Measurements from ENCODE around the gene DCHS1.
"Not testable (repeated sequence)": the region's sequence is repeated elsewhere in the genome, so short reads cannot be mapped to it uniquely, and the experiment has no call there.

DCHS1 gene, protein sequence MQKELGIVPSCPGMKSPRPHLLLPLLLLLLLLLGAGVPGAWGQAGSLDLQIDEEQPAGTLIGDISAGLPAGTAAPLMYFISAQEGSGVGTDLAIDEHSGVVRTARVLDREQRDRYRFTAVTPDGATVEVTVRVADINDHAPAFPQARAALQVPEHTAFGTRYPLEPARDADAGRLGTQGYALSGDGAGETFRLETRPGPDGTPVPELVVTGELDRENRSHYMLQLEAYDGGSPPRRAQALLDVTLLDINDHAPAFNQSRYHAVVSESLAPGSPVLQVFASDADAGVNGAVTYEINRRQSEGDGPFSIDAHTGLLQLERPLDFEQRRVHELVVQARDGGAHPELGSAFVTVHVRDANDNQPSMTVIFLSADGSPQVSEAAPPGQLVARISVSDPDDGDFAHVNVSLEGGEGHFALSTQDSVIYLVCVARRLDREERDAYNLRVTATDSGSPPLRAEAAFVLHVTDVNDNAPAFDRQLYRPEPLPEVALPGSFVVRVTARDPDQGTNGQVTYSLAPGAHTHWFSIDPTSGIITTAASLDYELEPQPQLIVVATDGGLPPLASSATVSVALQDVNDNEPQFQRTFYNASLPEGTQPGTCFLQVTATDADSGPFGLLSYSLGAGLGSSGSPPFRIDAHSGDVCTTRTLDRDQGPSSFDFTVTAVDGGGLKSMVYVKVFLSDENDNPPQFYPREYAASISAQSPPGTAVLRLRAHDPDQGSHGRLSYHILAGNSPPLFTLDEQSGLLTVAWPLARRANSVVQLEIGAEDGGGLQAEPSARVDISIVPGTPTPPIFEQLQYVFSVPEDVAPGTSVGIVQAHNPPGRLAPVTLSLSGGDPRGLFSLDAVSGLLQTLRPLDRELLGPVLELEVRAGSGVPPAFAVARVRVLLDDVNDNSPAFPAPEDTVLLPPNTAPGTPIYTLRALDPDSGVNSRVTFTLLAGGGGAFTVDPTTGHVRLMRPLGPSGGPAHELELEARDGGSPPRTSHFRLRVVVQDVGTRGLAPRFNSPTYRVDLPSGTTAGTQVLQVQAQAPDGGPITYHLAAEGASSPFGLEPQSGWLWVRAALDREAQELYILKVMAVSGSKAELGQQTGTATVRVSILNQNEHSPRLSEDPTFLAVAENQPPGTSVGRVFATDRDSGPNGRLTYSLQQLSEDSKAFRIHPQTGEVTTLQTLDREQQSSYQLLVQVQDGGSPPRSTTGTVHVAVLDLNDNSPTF (N-terminal part only)

GRCh38 chr11:6655790-6656583, at the start of gene DCHS1:
Gene DCHS1, minus strand, starts transcription at chr11:6655809. Its CDS starts 14,196 bp downstream, at chr11:6641613.
- no peak for DNase-seq

- DNase-seq: no peak
Measured at GRCh38 chr11:6703247-6704063, 47.8 kb upstream of the DCHS1 start.

DNA sequence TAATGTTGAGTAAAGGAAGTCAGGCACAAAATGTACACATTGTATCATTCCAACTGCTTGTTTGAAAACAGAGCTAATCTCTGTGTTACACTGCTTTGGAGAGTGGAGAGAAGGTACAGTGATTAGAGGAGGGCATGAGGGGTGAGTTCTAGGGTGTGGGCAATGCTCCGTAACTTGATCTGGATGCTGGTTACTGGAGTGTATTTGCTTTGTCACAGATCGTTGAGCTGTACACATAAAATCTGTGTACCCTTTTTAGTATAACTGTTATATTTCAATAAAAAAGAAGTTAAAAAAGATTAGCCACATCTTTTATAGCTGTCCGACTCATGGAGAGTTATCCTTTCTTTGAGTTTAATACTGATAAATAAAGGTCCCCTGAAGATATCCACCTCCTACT, 46.3 kb upstream of the DCHS1 start:
- not testable (repeated sequence) for DNase-seq

DNA sequence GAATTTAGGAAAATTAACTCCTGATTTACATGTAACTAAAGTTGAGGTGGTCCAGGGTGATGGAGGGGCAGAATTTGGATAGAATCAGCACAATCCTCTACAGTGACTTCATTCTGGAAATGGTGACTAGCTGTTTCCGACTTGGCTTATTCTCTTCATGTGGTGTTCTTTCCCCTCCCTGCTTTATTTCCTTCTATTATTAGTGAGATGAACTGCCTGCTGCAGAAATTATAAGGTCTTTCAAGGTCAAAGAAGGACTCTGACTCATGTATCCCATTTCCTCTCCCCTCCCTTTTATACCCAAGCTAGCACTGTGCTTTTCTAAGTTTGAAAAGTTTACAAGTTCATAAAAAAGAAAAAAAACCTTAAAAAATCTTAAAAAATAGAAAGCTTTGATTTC, 39.8 kb upstream of the DCHS1 start:
- no peak for DNase-seq

DNA sequence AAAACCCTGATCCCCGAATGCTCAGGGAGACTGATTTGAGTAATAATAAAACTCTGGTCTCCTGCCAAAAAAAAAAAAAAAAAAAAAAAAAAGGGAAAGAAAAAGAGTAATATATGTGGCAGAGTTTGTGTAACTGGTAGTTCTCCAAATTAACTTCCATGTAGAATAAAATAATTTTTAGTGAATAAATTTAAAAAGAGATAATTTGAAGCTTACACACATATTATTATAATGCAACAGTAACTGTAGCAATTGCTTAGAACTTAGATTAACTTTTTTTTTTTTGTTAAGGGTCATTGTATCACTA, 38.6 kb upstream of the DCHS1 start:
- no peak for DNase-seq

DNA sequence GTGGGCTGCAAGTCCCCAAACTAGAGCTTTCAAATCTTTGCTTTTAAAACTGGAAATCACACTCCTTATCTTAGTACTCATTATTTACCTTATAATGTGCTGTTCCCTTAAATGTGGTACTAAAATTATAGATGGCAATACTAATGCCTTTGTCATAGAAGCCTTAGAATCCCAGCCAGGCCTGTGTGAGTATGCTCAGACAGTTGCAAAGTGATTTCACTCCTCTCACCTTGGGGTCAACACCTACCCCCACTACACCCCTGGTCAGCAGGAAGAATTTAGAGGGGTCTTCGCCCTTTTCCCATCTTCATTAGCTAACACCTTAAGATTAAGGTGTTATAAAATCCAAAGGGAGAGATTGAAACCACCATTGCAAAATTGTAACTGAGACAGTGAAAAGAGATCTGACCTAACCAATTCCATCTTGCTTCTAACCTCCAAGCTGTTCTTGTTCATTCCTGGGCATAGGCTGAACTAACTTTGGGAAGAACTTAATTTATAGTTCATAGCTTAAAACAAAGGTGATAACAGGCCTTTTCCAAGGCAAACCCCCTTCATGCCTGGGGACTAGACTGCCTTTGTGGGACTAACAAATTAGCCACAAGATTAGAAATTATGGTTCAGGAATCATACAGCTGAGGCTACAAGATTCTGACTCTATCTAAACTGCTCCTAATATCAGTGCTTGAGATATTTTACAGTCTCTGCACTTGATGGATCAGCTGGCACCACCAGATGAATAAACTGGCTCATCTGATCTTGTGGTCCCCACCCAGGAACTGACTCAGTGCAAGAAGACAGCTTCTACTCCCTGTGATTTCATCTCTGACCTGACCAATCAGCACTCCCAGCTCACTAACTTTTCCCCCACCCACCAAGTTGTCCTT, 38.0 kb upstream of the DCHS1 start:
- DNase-seq: no peak

- DNase-seq: no peak
Measured at GRCh38 chr11:6692128-6692527, 36.5 kb upstream of the DCHS1 start.

- not testable (repeated sequence) for DNase-seq
Measured at GRCh38 chr11:6690431-6691132, 35.0 kb upstream of the DCHS1 start.

GRCh38 chr11:6687876-6688275, 32.3 kb upstream of the DCHS1 start:
- no peak for DNase-seq

- DNase-seq: no peak
Measured at GRCh38 chr11:6686006-6686405, 30.4 kb upstream of the DCHS1 start.

GRCh38 chr11:6684068-6684467, 28.5 kb upstream of the DCHS1 start:
- not testable (repeated sequence) for DNase-seq

DNA sequence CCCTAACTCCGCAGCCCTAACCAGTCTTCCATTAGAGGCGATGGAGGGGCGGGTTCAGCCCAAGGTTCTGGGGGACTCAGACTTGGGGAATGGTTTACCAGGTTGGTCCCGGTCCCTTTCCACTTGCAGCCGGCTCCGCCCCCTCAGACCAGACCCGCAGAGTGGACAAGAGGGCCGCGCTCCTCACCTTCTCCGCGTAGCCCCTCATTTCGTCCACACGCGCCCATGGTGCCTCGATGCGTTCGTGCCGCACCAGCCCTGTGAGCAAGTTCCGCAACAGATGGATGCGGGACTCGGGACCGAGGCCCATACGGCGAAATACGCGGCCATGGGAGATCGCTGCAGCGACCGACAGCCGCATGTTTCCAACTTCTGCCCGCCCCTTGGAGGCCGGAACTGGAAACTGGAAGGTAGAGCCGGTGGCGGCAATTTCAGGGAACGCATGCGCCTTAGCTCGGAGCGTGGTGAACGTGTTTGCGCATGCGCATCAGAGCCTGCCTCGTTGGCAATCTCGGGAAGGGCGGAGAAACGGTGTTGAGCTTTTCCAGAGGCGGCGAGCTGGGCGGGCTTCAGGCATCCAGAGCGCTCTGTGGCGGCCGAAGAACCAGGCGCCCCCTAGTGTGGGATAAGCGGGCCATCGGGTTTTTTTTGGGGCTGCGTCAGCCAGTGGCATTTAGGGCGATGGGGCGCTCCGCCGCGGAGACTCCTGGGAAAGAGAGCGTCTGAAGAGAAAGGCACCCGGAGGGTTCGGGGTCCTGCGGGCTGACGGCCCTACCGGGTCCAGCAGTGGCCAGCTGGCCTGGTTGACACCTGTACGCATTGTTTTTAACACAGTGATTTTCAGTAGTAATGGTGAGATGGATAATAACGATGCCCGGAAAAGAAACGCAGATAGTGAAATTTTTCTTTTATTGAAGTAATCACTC, 27.6 kb upstream of the DCHS1 start, which contains the start of gene MRPL17:
TSS of gene MRPL17 (minus strand) at position 405 of the 926 bp plus-strand sequence. CDS start at position 361, 44 bp downstream.
- peak; percentile 98 for DNase-seq

DNA sequence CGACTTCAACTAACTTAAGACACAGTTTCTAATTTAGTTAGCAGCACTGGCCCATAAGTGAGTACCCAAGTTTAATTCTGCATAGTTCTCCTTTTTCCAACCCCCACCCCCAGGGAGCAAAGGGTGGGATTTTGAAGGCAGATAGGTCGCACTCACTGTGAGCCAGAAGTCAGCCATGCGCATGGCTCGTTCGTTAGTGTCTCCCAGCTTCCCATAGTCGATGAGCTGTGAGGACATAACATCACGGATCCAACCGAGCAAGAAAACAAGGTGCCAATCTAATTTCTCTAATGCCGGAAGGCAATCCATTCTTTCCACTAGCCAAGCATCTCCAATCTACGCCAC, 27.0 kb upstream of the DCHS1 start:
- no peak for DNase-seq

DNA sequence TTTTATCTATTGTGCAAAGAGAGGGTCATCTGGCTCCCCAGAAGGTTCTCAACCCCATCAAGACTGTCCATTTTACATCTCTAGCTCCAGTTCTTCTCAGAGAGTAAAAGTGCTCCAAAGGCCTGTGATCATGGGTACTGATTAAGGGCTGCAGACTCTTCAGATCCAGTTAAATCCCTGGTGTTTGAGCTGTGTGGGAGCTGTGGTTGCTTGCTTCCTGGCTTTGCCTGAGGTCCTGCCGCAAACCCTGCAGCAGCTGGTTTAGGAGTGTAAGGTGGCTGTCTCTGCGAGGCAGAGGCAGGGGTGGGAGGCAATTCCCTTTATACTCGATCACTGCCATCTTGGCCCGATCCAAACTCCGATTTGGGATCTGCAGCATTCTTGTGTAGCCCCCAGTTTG, 26.3 kb upstream of the DCHS1 start:
- DNase-seq: no peak

DNA sequence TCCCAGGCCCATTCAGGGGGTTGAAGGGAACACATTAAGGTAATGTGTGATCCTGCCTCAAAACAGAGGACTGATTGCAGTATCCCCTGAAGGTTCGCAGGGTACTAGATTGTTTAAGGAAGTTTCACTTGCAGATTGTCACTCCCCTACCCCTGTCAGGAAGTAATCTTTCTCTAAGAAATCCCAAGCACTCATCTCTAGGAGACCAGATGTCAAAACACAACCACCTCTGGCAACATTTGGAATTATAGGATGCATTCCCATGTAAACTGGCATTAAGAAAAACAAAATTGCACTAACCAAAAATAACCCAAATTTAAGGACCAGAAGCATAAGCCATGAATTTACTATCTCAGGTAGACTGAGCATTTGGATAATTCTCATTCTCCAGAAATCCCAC, 25.9 kb upstream of the DCHS1 start:
- no peak for DNase-seq

GRCh38 chr11:6677018-6677417, 21.4 kb upstream of the DCHS1 start:
- DNase-seq: no peak

- DNase-seq: no peak
Measured at GRCh38 chr11:6674862-6675261, 19.3 kb upstream of the DCHS1 start.

DNA sequence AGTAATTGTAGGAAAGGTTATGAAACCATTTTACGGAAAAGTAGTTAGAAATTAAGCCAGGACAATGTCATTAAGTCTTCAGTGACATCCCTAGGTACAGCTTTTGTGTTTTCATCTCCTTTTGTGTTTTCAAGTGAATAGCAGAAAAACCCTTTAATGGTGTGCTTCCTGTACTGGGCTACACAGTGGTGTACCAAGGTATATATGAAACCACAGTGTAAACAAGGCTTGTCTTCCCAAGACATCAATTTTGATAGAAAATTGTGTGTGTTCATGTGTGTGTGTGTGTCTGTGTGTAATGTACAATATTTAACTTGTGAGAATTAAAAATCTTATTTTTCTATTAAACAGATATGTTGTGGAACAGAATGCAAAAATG, 18.6 kb upstream of the DCHS1 start:
- no peak for DNase-seq

All from NCI-H774 (cell line).